Right cardiac atrium (tissue), 5 donors: Measurements from ENCODE around the gene ACOX1. TPM values are rescaled to one million over a fixed set of nuclear protein-coding genes. Genes with fewer than 3 reads are reported as not detected.

ENCODE experiments used
- ATAC-seq, 2 donors: fragments of 200-7000 bp; cut with Tn5 transposase; one replicate each; pipeline versions ENCODE4 v1.8.0 to v1.9.1; 2020; ENCODE audit warnings: moderate library complexity in 2 of 2, mild to moderate bottlenecking in 1 of 2
- DNase-seq, 3 donors: peaks; one replicate each; pipeline ENCODE4 v3.0.0-alpha.2; 2020
- H3K27ac ChIP-seq: one replicate; pipeline ENCODE4 v1.5.1; 2013; ENCODE audit warnings: mild to moderate bottlenecking, low read length, control low read depth, moderate library complexity
- H3K27me3 ChIP-seq: one replicate; pipeline ENCODE4 v1.6.1; 2013; ENCODE audit not compliant: control insufficient read depth, insufficient read depth
- H3K4me1 ChIP-seq: one replicate; pipeline ENCODE4 v1.6.1; 2013; ENCODE audit warnings: low read length; ENCODE audit not compliant: control insufficient read depth, insufficient read depth
- H3K4me3 ChIP-seq: one replicate; pipeline ENCODE4 v1.5.1; 2013; ENCODE audit warnings: low read length, control low read depth
- H3K9me3 ChIP-seq: one replicate; pipeline ENCODE4 v1.6.1; 2013; ENCODE audit warnings: low read length; ENCODE audit not compliant: control insufficient read depth
- WGBS: extraction: QIAGEN DNeasy Blood & Tissue Kit; methylation state at CpG from one replicate; pipeline ENCODE4 v1.1.7; 2013; 5-methylcytosine and 5-hydroxymethylcytosine counted together
- intact Hi-C, 4 donors: fragments of 100-400 bp; cut with DNase I; formaldehyde crosslinking; loops; one replicate each; pipeline versions ENCODE4 v1.11.0 to v1.14.0; 2022 to 2023
- polyA plus RNA-seq: library from polyadenylated mRNA; stranded (reverse); fragments of 200-250 nt; gene quantifications from one replicate; pipeline ENCODE4 v1.2.3, GENCODE V29; 2013
- total RNA-seq, 4 donors: library from RNA; stranded (reverse); fragmentation: NEBNext Ultra II Directional; extraction: Animal tissue kit (Norgen Biotek cat#: 25700); gene quantifications; one replicate each; pipeline ENCODE4 v1.2.1, GENCODE V29; 2021
- donor health status: healthy with polysubstance abuse.
- donor health status: DM: no; HTN: yes; CAD: no.
- donor health status: DM: no; HTN: no; CAD: no.
- donor health status: DM: no; HTN: yes; CAD: no; lungs with severe emphysema.
- donor health status: DM: yes; HTN: yes; CAD: no.

ACOX1 gene
- total and polyA plus RNA-seq, 5 donors, result 18.7 to 67.5 (median 59.9) TPM

DNA sequence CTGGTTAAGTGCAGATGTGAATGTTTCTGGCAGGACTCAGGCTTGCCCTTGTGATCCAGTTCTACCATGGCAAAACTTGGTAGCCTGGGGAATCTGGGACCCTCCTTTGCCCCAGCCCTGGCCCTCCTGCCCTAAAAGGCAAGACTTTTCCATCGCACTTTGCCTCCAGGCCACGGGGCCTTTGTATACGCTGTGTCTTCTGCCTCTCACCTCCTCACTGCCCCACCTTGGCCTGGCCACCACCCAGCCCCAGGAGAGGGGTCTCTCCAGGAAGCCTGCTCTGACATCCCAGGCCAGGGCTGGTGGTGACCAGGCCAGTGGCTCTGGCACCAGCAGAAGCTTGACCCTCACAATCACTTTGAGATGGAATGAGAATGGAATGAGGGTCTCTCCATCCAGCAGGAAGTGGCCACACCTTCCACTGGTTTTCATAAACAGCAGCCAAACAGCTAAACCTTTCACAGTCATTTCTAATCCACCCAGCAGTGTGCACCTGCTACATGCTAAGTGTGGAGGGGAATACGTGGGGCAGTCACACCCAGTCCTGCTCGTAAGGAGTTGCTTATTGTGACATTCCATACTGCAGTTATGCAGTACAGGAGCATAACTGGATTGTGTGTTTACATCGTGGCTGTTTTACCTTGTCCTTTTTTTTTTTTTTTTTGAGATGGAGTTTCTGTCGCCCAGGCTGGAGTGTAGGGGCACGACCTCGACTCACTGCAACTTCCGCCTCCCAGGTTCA is 72.7 kb downstream of the ACOX1 start:
- no peaks in the 10 kb centered on the region for H3K27me3 ChIP-seq
- intact Hi-C loops, result loop anchor here in 2 of 4 donors (5.0 kb wide), 2 partner anchors 101 to 106 kb away; no protein-coding TSS in a partner anchor
- peak in 1 of 3 donors; percentile 52 for DNase-seq
- no peak for ATAC-seq
- 86% methylated on average over 10 of the region's 10 CpGs for WGBS
- H3K4me3 ChIP-seq, result no peak overlapping the region
- no peak overlapping the region for H3K27ac ChIP-seq
- no peaks in the 10 kb centered on the region for H3K4me1 ChIP-seq
- no peaks in the 10 kb centered on the region for H3K9me3 ChIP-seq

DNA sequence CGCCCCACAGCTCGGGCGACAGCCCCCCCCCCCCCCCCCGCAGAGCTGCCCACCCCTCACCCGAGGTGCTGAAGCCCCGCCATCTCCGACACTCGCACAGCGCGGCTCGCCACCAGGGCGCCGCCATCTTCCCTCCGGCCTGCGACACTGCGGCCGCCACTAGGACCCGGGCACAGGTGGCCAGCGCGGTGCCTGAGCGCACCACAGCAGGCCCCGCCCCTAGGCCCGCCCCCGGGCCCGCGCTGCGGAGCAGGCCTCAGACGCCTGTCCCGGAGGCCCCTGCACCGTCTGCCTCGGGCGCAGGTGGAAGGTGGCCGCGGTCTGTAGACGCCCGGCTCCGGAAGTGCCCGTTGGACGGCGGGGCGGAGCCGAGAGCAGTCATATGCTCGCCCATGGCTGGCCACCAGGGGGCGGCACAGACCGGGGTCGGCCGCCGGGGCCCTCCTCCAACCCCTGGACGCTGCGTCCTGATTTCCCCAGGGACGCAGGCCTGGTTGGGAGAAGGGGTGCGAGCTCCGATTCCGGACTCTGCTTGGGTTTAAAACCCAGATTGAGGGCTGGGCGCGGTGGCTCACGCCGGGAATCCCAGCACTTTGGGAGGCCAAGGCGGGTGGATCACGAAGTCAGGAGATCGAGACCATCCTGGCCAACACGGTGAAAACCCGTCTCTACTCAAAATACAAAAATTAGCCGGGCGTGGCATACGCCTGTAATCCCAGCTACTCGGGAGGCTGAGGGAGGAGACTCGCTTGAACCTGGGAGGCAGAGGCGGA is 74.0 kb downstream of the ACOX1 start, which contains the start of gene MRPL38:
Gene MRPL38, minus strand, starts transcription at position 136 of the 773 bp plus-strand sequence. Its CDS starts 9 bp downstream, at position 127.
- 2% methylated on average over 68 of the region's 69 CpGs for WGBS
- no peaks in the 10 kb centered on the region for H3K27me3 ChIP-seq
- peak; percentile 95 to 96 for ATAC-seq
- peak within 1 kb of the TSS; percentile 77 for H3K4me3 ChIP-seq
- peak; percentile 91 to 97 (median 96) for DNase-seq
- intact Hi-C loops, result loop anchor here (2.0 to 5.0 kb wide), 3 partner anchors 100 to 107 kb away; no protein-coding TSS in a partner anchor
- no peaks in the 10 kb centered on the region for H3K9me3 ChIP-seq
- peak within 1 kb of the TSS; percentile 75 for H3K27ac ChIP-seq
- no peaks in the 10 kb centered on the region for H3K4me1 ChIP-seq

DNA sequence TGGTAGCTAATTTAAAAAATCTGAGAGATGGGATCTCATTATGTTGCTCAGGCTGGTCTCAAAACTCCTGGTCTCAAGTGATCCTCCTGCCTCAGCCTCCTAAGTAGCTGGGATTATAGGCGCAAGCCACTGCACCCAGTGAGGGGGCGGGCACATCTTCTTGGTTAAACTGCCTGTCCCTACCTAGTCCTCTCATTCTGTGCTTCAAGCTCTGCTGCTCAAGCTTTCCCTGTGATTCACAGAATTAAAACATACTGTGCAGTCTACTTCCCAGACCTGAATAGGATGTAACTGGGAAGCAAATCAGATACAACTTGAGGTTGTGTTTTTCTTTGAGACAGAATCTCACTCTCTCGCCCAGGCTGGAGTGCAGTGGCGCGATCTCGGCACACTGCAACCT is 76.6 kb downstream of the ACOX1 start:
- ATAC-seq, result no peak
- 94% methylated on average over 6 of the region's 6 CpGs for WGBS
- Histone ChIP-seq H3K4me1 (no peaks in the 10 kb centered on the region), H3K9me3 (no peaks in the 10 kb centered on the region), H3K4me3 (no peak overlapping the region), H3K27me3 (no peaks in the 10 kb centered on the region), H3K27ac (no peak overlapping the region)
- DNase-seq, result no peak
- intact Hi-C loops, result no loop called here

DNA sequence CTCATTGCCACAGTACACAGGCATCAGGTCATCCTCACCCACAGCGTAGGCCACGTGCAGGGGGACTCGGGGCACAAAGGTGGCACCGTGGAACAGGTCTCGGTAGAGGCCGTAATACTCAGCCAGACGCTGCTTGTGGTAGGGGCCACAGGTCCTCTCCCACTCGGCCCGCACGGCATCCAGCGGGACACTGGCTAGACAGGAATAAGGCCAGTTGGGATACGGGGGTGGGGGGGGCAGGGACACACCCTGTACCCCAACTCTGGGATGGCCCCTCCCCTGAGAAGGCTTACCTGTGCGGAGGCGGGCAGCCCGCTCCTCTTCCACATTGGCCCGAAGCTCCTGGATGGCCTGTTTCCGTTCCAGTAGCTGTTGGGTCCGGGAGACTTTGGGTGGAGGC is 77.2 kb downstream of the ACOX1 start:
- no peaks in the 10 kb centered on the region for H3K27me3 ChIP-seq
- whole genome bisulfite sequencing, result 91% methylated on average over 18 of the region's 18 CpGs
- no peak overlapping the region for H3K4me3 ChIP-seq
- H3K27ac ChIP-seq, result no peak overlapping the region
- intact Hi-C loops, result no loop called here
- H3K9me3 ChIP-seq, result no peaks in the 10 kb centered on the region
- no peaks in the 10 kb centered on the region for H3K4me1 ChIP-seq
- DNase-seq, result peak in 1 of 3 donors; percentile 60
- ATAC-seq, result no peak

DNA sequence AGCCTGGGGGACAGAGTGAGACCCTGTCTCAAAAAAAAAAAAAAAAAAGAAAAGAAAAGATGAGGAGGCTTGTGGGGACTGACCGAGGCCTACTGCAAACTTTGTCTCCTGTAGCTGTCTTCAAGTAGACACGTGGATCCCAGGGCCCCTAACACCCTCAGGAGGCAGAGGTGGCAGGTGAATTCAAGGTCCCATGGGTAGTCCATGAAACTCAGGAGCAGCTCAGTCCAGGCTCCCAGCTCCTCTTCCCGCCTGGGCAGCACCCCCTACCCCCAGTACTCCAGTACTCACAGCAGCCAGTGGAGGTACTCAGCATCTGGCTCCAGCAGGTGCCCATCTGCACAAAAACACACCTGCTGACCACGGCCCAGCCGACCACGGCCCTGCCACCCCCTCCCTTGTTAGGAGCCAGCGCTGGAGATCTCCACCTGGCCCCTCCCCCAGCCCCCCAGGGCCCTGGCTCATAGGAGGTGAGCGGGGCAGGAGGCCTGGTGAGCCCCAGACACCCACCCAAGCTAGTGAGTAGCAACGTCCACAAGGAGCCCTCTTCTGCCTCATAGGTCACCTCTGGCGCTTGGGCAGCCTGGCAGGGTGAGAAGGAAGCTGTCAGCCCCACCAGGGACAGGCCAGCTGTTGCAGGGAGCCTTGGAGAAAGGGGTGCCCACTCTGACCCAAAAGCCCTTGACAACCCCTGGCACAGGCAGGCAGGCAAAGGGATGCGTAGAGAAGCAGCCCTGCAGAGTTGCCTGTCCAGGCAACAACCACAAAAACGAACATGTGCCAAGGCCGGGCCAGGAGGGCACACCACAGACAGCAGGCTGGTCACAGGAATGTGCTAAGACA is 78.1 kb downstream of the ACOX1 start:
- no peaks in the 10 kb centered on the region for H3K4me1 ChIP-seq
- DNase-seq (peak in 2 of 3 donors; percentile 58), ATAC-seq (no peak)
- H3K9me3 ChIP-seq, result no peaks in the 10 kb centered on the region
- no peak overlapping the region for H3K4me3 ChIP-seq
- 86% methylated on average over 13 of the region's 13 CpGs for WGBS
- intact Hi-C loops, result no loop called here
- H3K27ac ChIP-seq, result no peak overlapping the region
- no peaks in the 10 kb centered on the region for H3K27me3 ChIP-seq

DNA sequence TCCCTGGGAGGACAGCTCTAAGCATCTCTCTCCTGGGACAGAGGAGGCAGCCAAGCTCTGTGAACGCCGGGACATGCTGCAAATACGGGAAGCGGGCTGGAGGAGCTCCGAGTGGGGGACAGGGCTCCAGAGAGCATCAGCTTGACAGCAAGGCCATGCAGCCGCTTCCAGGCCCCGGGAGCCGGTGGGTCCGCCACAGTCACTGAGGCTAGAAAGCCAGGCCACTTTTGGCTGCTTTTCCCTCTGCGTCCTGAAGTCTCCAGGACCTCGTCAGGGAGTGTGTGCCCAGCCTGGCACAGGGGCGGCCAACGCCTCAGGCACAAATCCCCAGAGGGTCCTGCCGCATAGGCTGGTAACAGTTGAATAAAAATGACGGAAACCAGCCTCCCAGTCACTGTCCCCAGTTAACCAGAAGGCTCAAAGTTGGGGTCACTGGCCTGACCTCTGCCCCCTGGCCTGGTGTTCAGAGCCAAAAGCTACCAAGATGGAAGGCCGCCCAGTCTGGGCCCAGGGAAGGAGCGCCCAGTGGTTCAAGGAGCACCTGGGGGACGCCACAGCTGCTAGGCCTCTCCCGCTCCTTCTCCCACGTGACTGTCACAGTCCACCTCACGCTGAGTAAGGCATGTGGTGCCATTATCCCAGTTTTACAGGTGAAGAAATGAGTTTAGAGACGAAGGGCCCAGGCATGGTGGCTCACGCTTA is 79.0 kb downstream of the ACOX1 start:
- intact Hi-C loops, result loop anchor here in 2 of 4 donors (10.0 kb wide), 2 partner anchors 115 to 135 kb away; partner anchors contain the start of genes GALK1 (in 1 of the 2) and UNK (in 1 of the 2)
- no peaks in the 10 kb centered on the region for H3K9me3 ChIP-seq
- DNase-seq (peak in 1 of 3 donors; percentile 55), ATAC-seq (no peak)
- WGBS, result 87% methylated on average over 23 of the region's 23 CpGs
- no peak overlapping the region for H3K4me3 ChIP-seq
- H3K4me1 ChIP-seq, result no peaks in the 10 kb centered on the region
- no peaks in the 10 kb centered on the region for H3K27me3 ChIP-seq
- no peak overlapping the region for H3K27ac ChIP-seq

DNA sequence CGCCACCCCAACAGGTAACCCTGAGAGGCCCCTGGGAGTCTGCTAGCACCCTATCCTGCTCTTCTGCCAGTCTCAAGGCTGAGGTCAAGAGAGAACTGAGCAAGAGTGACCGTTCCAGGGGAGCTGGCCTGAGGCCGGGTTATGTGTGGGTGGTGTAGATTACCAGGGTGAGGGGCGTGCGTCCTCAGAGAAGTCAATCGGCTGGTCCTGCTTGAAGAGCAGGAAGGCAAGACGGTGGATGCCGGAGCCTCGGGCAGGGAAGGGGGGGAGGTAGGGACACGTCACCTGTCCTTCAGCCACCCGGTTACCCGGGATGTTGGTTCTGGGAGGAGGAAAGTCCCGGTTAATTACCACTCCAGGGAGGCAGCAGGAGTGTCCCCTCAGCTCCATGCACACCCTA is 79.6 kb downstream of the ACOX1 start:
- DNase-seq (no peak), ATAC-seq (no peak)
- Histone ChIP-seq H3K27me3 (no peaks in the 10 kb centered on the region), H3K9me3 (no peaks in the 10 kb centered on the region), H3K4me3 (no peak overlapping the region), H3K4me1 (no peaks in the 10 kb centered on the region), H3K27ac (no peak overlapping the region)
- whole genome bisulfite sequencing, result 88% methylated on average over 13 of the region's 13 CpGs
- intact Hi-C loops, result loop anchor here in 2 of 4 donors (10.0 kb wide), 2 partner anchors 115 to 135 kb away; partner anchors contain the start of genes GALK1 (in 1 of the 2) and UNK (in 1 of the 2)

DNA sequence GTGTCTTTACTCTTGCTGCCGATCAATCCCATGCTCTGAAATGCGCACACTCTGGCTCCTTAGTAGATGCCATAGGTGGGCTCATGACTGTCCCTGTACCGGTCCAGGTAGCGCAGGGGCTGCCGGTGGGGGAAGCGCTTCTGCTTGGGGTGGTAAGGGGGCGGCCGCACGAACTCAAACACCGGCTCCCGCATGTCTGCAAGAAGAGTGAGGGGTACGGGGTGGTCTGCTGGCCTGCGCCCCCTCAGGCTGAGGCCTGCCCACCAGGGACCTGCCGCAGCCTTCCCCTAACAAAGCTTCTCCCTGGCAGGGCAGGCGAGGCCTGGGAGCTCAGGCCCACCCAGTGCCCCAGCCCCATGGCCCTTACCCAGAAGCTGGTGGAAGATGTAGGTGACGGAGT is 80.2 kb downstream of the ACOX1 start:
- ATAC-seq, result no peak
- Histone ChIP-seq H3K27me3 (no peaks in the 10 kb centered on the region), H3K4me3 (no peak overlapping the region), H3K27ac (no peak overlapping the region), H3K4me1 (no peaks in the 10 kb centered on the region), H3K9me3 (no peaks in the 10 kb centered on the region)
- intact Hi-C loops, result loop anchor here in 2 of 4 donors (10.0 kb wide), 2 partner anchors 114 to 134 kb away; partner anchors contain the start of genes GALK1 (in 1 of the 2) and UNK (in 1 of the 2)
- peak in 1 of 3 donors; percentile 57 for DNase-seq
- WGBS, result 94% methylated on average over 16 of the region's 16 CpGs

DNA sequence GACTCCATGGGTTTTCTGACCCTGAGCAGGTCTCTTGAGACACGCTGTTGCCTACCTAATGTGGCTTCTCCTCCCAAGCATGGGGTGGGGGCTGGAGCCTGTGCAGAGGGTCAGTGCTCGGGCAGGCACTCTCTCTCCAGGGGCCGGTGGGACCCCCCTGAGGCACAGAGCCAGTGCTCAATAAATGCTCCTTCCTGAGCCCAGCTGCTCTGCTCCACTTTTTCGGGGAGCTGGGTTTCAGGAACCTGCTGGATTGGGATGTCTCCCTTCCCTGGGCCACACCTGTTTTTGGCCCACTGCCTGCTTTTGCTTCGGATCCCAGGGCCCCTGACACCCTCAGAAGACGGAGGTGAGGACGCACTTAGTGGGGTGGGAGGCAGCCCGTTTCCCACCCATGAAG is 80.9 kb downstream of the ACOX1 start:
- 88% methylated on average over 8 of the region's 8 CpGs for WGBS
- H3K9me3 ChIP-seq, result no peaks in the 10 kb centered on the region
- DNase-seq, result peak in 2 of 3 donors; percentile 58 to 61
- H3K27ac ChIP-seq, result no peak overlapping the region
- no peak for ATAC-seq
- intact Hi-C loops, result loop anchor here in 2 of 4 donors (10.0 kb wide), 2 partner anchors 113 to 133 kb away; partner anchors contain the start of genes GALK1 (in 1 of the 2) and UNK (in 1 of the 2)
- no peaks in the 10 kb centered on the region for H3K4me1 ChIP-seq
- no peaks in the 10 kb centered on the region for H3K27me3 ChIP-seq
- H3K4me3 ChIP-seq, result no peak overlapping the region
